Endodermal cell (in vitro differentiated cells): Measurements from ENCODE around the gene PAQR7. TPM values are rescaled to one million over a fixed set of nuclear protein-coding genes. Genes with fewer than 3 reads are reported as not detected.

ENCODE experiments used
- DNase-seq: peaks from one replicate; pipeline ENCODE4 v3.0.0-alpha.2; 2017
- H3K27ac ChIP-seq: 2 replicates; pipeline ENCODE4 v1.5.1; 2013; ENCODE audit warnings: mild to moderate bottlenecking, low read depth, low read length, moderate library complexity
- H3K27me3 ChIP-seq: 2 replicates; pipeline ENCODE4 v1.6.1; 2013; ENCODE audit warnings: mild to moderate bottlenecking, low read length, moderate library complexity; ENCODE audit not compliant: insufficient read depth, control insufficient read depth, poor library complexity, severe bottlenecking
- H3K36me3 ChIP-seq: 2 replicates; pipeline ENCODE4 v1.7.0; 2013; ENCODE audit warnings: mild to moderate bottlenecking, low read length, moderate library complexity; ENCODE audit not compliant: control insufficient read depth, insufficient read depth
- H3K4me1 ChIP-seq: one replicate; pipeline ENCODE4 v1.7.0; 2013; ENCODE audit warnings: low read length; ENCODE audit not compliant: control insufficient read depth, insufficient read depth
- H3K4me3 ChIP-seq: 2 replicates; pipeline ENCODE4 v1.5.1; 2013; ENCODE audit warnings: mild to moderate bottlenecking, low read length, moderate library complexity
- H3K9ac ChIP-seq: 2 replicates; pipeline ENCODE4 v1.6.1; 2013; ENCODE audit warnings: mild to moderate bottlenecking, low read length, moderate library complexity; ENCODE audit not compliant: poor library complexity, severe bottlenecking; ENCODE audit errors: extremely low read depth
- H3K9me3 ChIP-seq: 2 replicates; pipeline ENCODE4 v1.6.1; 2013; ENCODE audit warnings: mild to moderate bottlenecking, low read length, moderate library complexity; ENCODE audit not compliant: control insufficient read depth
- H3K27ac Mint-ChIP-seq: 2 replicates; pipeline ENCODE4 v1.8.0; 2020; ENCODE audit warnings: mixed read lengths
- H3K27me3 Mint-ChIP-seq: 2 replicates; pipeline ENCODE4 v1.8.0; 2021; ENCODE audit warnings: mild to moderate bottlenecking, mixed read lengths; ENCODE audit not compliant: insufficient read depth
- H3K36me3 Mint-ChIP-seq: 2 replicates; pipeline ENCODE4 v1.8.0; 2020; ENCODE audit warnings: low read depth, mixed read lengths
- H3K4me1 Mint-ChIP-seq: 2 replicates; pipeline ENCODE4 v1.8.0; 2020; ENCODE audit warnings: mixed read lengths
- H3K4me3 Mint-ChIP-seq: 2 replicates; pipeline ENCODE4 v1.8.0; 2020; ENCODE audit warnings: mild to moderate bottlenecking, moderate library complexity, mixed read lengths
- H3K9me3 Mint-ChIP-seq: 2 replicates; pipeline ENCODE4 v1.8.0; 2020; ENCODE audit warnings: mild to moderate bottlenecking, mixed read lengths
- WGBS, 2 experiments: methylation state at CpG; one replicate each; pipeline versions ENCODE4 v1.1.5 to v1.1.7; 2013; ENCODE audit warnings: missing lambda C conversion rate in 2 of 2, mixed read lengths in 1 of 2; ENCODE audit not compliant: insufficient coverage in 1 of 2, insufficient read length in 1 of 2; 5-methylcytosine and 5-hydroxymethylcytosine counted together
- total RNA-seq, 2 donors: library from RNA; stranded (reverse); fragmentation: NEBNext Ultra II Directional in 1 of 2; extraction: Animal tissue kit (Norgen Biotek cat#: 25700) in 1 of 2; gene quantifications; 2 replicates in 1 of 2; 3 replicates in 1 of 2; pipeline ENCODE4 v1.2.1, GENCODE V29; 2021
- TF ChIP-seq, protein P1 (sequence below): fragments of 200-600 bp; sonication (generic); conservative IDR thresholded peaks from 2 replicates; pipeline ENCODE4 v1.5.0; 2021; ENCODE audit warnings: antibody characterized with exemption, mild to moderate bottlenecking

The PAQR7 gene
- total RNA-seq, 2 donors from 2014 or later, result 11.7 to 15.0 TPM

DNA sequence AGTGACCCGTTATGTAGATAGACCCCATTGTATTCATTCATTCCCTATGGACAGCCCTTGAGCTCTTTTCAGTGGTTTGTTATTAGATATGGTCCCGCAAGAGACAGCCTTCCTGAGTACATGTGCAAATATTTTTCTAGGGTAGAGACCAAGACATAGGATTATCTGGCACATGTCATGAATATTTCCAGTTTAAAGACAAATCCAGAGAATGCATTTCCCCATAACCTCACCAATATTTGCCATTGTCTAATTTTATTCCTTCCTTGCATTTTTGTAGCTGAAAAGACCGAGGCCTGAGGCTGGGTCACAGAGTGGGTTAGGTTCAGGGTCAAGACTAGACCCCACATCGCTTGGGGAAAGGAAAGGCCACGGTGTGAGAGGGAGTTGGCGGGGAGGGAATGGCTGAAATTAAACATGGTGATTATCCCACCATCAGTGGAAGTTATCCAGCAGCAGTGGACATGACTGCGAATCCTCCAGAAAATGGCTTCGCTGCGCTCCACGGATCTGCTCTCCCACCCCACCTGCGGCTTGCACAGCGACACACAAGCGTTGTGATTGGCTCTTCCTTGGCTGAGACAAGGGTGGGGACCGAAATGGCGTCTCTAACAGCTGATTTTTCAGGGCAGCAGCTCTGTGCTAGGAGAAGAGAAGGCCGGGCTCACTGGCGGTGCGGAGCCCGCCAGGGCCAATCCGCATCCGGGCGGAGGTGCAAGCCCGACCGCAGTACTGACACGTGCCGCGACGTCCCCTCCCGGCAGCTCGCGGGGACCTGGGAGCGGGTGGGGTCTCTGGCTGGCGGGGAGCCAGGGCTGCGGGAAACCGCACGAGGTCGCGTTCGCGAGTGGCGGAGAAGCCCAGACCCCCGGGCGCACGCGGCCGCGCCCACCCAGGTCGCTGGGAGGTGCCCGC lies 46.8 kb upstream of the PAQR7 start:
- DNase-seq, result peak; percentile 85
- Histone ChIP-seq H3K27me3 (no peaks in the 10 kb centered on the region), H3K9me3 (no peaks in the 10 kb centered on the region), H3K36me3 (no peaks in the 10 kb centered on the region), H3K4me1 (peaks cover 4% of the 10 kb centered on the region), H3K9ac (peak overlapping the region; percentile 42), H3K27ac (no peak overlapping the region), H3K4me3 (peak overlapping the region; percentile 79)
- Mint-ChIP-seq H3K27ac (peak overlapping the region; percentile 87), H3K36me3 (no peaks in the 10 kb centered on the region), H3K27me3 (peaks cover 3% of the 10 kb centered on the region), H3K4me3 (peak overlapping the region; percentile 66), H3K4me1 (peaks cover 31% of the 10 kb centered on the region), H3K9me3 (no peaks in the 10 kb centered on the region)
- TF ChIP-seq, protein P1, sequence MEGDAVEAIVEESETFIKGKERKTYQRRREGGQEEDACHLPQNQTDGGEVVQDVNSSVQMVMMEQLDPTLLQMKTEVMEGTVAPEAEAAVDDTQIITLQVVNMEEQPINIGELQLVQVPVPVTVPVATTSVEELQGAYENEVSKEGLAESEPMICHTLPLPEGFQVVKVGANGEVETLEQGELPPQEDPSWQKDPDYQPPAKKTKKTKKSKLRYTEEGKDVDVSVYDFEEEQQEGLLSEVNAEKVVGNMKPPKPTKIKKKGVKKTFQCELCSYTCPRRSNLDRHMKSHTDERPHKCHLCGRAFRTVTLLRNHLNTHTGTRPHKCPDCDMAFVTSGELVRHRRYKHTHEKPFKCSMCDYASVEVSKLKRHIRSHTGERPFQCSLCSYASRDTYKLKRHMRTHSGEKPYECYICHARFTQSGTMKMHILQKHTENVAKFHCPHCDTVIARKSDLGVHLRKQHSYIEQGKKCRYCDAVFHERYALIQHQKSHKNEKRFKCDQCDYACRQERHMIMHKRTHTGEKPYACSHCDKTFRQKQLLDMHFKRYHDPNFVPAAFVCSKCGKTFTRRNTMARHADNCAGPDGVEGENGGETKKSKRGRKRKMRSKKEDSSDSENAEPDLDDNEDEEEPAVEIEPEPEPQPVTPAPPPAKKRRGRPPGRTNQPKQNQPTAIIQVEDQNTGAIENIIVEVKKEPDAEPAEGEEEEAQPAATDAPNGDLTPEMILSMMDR, result no peak
- WGBS, 2 experiments, result 11 to 12% methylated on average over 23 to 49 of the region's 49 CpGs

DNA sequence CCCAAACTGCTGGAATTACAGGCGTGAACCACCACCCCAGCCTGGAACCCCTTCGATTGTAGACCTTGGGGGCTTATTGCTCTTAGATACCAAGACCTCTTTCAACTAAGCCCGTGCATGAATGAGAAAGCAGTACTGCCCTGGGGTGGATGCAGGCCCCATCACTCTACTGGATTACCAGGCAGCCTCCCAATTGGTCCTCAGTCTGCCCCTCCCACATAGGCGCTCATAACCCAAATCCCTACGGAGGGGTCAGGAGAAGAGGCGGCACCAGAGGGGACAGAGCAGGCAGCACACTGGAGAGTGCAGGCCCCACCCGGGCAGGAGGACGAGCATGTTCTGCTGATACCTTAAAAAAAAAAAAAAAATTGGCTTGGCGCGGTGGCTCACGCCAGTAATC lies 43.1 kb upstream of the PAQR7 start:
- TF ChIP-seq, protein P1, result no peak

DNA sequence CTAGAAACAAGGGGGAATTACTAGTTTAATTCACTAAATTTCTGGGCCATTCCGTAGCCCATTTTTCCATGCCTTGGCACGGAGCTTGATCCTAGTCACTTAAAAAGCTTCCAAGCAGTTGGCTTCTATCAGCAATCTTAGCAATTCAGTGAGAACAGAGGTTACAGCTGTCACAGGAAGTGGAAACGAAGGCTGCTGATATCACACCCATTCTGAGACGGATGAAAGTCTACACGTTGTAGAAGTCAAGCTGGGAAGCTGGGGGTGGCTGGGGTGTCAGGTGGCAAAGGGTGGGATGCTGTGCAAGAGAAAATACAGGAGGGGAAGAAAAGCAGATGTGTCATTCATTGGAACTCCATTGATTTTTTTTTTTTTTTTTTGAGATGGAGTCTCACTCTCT lies 42.5 kb upstream of the PAQR7 start:
- peaks cover 7% of the 10 kb centered on the region for H3K9me3 ChIP-seq
- TF ChIP-seq, protein P1, result no peak
- H3K9ac ChIP-seq, result no peak overlapping the region
- H3K4me1 Mint-ChIP-seq, result peaks cover 19% of the 10 kb centered on the region
- no peaks in the 10 kb centered on the region for H3K9me3 Mint-ChIP-seq
- H3K36me3 Mint-ChIP-seq, result no peaks in the 10 kb centered on the region
- 36 to 73% methylated on average over 3 to 5 of the region's 5 CpGs for WGBS, 2 experiments
- no peak for DNase-seq
- H3K27ac Mint-ChIP-seq, result no peak overlapping the region
- H3K27ac ChIP-seq, result no peak overlapping the region
- H3K27me3 Mint-ChIP-seq, result peaks cover 3% of the 10 kb centered on the region
- H3K4me3 ChIP-seq, result no peak overlapping the region
- H3K27me3 ChIP-seq, result no peaks in the 10 kb centered on the region
- peaks cover under 1% of the 10 kb centered on the region for H3K4me1 ChIP-seq
- H3K36me3 ChIP-seq, result no peaks in the 10 kb centered on the region
- no peak overlapping the region for H3K4me3 Mint-ChIP-seq

More for the DNA sequence above, 43.1 kb upstream of the PAQR7 start:
- H3K27me3 Mint-ChIP-seq, result peaks cover 3% of the 10 kb centered on the region
- H3K4me3 Mint-ChIP-seq, result no peak overlapping the region
- no peaks in the 10 kb centered on the region for H3K9me3 Mint-ChIP-seq
- DNase-seq, result no peak
- Histone ChIP-seq H3K4me1 (peaks cover 4% of the 10 kb centered on the region), H3K36me3 (no peaks in the 10 kb centered on the region), H3K4me3 (no peak overlapping the region), H3K9ac (no peak overlapping the region), H3K9me3 (peaks cover 7% of the 10 kb centered on the region), H3K27ac (no peak overlapping the region), H3K27me3 (no peaks in the 10 kb centered on the region)
- H3K27ac Mint-ChIP-seq, result no peak overlapping the region
- no peaks in the 10 kb centered on the region for H3K36me3 Mint-ChIP-seq
- 84 to 92% methylated on average over 8 to 11 of the region's 11 CpGs for WGBS, 2 experiments
- H3K4me1 Mint-ChIP-seq, result peaks cover 23% of the 10 kb centered on the region
